GM06990 (cell line): ENCODE results near the gene TMA7.
A peak's percentile ranks its signal among the peaks of the same experiment; 100 is the strongest.

ENCODE experiments used
- DNase-seq: peaks from one replicate; pipeline ENCODE4 v3.0.0-alpha.2; 2011; ENCODE audit not compliant: insufficient read length; ENCODE audit errors: extremely low read depth
- H3K27me3 ChIP-seq: replicated peaks from 2 replicates; pipeline ENCODE4 v1.6.0; 2011; ENCODE audit warnings: low read length; ENCODE audit not compliant: control insufficient read depth, insufficient read depth
- H3K36me3 ChIP-seq: 2 replicates; pipeline ENCODE4 v1.5.1; 2011; ENCODE audit warnings: low read length; ENCODE audit not compliant: control insufficient read depth, insufficient read depth
- H3K4me3 ChIP-seq: replicated peaks from 2 replicates; pipeline ENCODE4 v1.5.1; 2011; ENCODE audit warnings: low read depth, mild to moderate bottlenecking, control low read depth, low read length
- TF ChIP-seq, protein P1 (sequence below): IDR thresholded peaks from 2 replicates; pipeline ENCODE4 v1.5.1; 2011; ENCODE audit warnings: low read length, control low read depth, mild to moderate bottlenecking, inconsistent platforms; ENCODE audit not compliant: insufficient read depth, poor library complexity, severe bottlenecking

The TMA7 gene

DNA sequence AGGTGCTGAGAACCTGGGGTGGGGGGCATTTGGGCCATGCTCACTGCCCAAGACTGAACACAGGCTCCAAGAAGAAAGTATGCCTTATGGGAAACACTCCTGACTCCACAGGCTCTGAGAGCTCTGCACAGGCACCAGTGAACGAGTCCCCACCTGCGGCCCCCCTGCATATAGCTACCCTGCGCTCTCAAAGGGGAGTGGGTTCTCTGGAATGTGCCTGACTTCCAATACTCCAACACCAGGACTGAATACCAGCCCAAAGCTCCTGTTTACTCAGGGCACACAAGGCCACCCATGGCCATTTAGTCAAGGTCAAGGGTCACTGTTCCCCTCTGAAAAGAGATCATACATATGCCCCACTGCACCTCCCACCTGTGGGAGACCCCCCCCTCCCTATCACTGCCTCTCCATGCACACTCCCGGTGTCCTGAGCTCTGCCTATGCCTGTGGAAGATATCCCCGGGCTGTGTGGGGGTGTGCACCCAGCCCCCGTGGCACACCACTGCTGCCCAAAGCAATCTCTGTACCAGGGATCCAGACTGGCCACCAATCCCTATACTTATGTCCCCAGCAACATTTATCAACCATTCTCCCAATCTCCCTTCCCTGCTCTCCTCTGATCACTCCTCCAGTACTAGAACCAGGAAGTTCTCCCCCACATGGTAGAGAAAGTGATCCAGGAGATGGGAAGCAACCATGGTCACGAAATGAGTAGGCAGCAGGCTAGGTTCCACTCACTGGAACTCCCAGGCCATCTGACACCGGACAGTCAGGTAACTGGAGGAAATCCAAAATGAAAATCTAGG is 8.6 kb upstream of the TMA7 start:
- Histone ChIP-seq H3K27me3 (no peaks in the 10 kb centered on the region), H3K4me3 (no peak overlapping the region), H3K36me3 (peaks cover 13% of the 10 kb centered on the region)
- TF ChIP-seq, protein P1, sequence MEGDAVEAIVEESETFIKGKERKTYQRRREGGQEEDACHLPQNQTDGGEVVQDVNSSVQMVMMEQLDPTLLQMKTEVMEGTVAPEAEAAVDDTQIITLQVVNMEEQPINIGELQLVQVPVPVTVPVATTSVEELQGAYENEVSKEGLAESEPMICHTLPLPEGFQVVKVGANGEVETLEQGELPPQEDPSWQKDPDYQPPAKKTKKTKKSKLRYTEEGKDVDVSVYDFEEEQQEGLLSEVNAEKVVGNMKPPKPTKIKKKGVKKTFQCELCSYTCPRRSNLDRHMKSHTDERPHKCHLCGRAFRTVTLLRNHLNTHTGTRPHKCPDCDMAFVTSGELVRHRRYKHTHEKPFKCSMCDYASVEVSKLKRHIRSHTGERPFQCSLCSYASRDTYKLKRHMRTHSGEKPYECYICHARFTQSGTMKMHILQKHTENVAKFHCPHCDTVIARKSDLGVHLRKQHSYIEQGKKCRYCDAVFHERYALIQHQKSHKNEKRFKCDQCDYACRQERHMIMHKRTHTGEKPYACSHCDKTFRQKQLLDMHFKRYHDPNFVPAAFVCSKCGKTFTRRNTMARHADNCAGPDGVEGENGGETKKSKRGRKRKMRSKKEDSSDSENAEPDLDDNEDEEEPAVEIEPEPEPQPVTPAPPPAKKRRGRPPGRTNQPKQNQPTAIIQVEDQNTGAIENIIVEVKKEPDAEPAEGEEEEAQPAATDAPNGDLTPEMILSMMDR: no peak
- DNase-seq: no peak

DNA sequence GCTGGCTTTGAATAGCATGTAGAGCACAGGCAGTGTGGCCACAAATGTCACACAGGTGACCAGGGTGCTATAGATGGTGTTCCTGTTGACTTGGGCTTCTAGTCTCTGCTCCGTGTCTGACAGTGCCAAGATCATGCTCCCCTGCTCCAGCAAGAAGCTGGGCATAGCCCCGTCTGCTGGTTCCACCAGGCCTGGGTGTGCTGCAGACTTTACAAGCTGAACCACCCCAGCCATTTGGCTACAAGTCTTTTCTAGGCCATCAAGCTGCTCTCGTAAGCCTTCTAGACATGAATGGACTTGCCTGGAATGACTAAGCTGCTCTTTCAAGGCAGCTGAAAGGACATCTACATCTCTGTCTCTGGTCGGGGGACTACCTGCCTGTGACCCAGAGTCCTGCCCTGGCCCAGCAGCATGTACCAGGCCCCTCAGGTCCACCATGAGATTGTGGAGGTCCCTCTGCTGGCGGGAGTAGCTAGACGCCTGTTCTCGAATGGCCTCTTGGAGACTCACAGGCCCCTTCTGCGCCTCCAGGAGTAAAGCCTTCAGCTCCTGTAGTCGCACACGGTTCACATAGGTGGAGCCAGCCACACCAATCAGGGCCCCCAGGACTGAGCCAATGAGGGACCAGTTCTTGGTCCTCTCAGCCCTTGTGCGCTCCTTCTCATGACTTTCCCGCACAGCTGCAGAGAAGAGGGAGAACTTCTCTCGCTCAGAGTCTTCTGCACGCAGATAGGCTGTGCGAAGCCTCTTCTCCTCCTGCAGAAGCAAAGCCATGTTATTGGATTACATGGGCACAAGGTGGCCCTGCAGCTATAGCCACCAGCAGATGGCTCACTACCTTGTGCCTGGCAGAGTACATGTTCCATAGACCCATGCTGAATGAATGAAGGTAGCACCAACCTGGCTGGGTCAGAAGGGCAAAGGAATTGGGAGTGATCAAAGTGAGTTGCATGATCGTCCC is 7.4 kb upstream of the TMA7 start:
- DNase-seq: no peak
- Histone ChIP-seq H3K36me3 (peaks cover 13% of the 10 kb centered on the region), H3K4me3 (no peak overlapping the region), H3K27me3 (no peaks in the 10 kb centered on the region)
- TF ChIP-seq, protein P1: peak; percentile 31

DNA sequence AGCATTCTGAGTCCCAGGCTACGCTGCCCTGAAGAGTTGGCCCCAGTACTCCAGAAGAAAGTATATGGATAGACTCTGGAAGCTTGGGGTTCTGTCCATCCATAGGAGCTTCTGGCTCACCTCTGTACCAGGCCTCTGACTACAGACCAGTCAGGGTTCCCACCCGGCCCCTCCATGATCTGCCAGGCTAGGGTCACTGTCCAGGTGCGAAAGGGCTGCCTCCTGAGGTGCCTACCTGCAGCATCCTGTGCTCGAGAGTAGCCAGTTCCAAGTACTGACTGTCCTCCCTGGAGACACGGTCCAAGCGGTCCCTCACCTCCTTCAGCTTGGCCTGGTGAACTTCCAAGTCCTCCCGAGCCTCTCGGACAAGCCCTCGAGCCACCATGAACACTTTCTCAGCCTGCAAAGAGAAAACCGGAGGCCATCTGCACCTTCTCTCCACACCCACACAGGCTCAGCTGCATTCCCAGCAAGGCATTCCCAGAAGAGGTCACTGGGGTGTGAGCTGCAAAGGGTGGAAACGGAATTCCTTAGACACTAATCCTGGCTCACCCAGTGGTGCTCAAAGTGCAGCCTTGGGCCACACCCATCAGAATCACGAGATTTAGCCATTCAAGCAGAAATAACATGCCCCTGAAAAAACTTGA is 6.5 kb upstream of the TMA7 start:
- H3K27me3 ChIP-seq: no peaks in the 10 kb centered on the region
- no peak overlapping the region for H3K4me3 ChIP-seq
- DNase-seq: no peak
- TF ChIP-seq, protein P1: no peak
- peaks cover 13% of the 10 kb centered on the region for H3K36me3 ChIP-seq

DNA sequence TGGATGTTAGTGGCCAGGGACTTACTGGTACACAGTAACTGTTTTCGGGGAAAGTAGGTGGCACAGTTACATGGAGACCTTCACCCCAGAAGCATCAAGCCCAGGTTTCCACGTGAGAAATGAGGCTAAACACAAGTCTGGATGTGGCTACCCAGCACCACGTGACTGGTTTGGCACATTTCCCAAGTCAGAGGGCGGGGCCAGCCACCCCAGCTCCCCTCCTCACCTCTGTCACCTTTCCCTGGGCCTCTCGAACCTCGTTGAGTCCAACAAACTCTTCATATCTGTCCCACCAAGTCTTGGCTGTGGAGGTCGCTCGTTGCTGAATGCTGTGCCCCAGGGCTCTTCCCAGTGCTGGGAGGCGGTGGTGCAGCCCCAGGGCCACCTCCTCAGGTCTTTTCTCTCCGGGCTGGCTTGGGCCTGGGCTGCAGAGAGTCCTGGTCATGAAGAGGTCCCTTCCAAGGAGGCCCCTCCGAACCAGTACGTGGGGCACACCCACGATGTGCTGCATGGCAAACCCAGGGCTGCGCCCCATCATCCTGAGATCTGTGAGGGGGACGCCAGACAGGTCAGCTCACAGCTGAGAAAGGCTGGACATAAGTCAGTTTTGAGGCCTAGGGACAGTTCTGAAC is 5.3 kb upstream of the TMA7 start:
- H3K36me3 ChIP-seq: peaks cover 13% of the 10 kb centered on the region
- no peaks in the 10 kb centered on the region for H3K27me3 ChIP-seq
- no peak for DNase-seq
- TF ChIP-seq, protein P1: no peak
- no peak overlapping the region for H3K4me3 ChIP-seq

DNA sequence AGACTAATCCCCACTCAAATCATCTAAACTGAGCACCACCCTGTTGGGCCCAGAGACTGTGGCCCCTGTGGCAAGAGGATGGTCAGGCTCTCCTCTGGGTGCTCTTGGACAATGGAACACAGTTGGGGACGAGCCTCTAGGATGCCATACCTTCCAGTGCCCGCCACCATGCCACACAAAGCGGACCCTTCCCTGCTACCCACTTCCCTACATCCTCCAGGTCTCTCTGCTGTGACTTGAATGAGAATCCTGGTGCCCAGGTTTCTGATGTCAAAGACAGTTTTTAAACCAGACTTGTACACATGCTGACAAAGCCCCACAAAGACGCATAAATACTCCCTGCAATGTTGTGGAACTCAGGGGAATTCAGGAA is 4.8 kb upstream of the TMA7 start:
- H3K4me3 ChIP-seq: no peak overlapping the region
- DNase-seq: no peak
- H3K27me3 ChIP-seq: no peaks in the 10 kb centered on the region
- peaks cover 13% of the 10 kb centered on the region for H3K36me3 ChIP-seq
- TF ChIP-seq, protein P1: no peak
